ENCODE data around the gene PATJ. TPM values are rescaled to one million over a fixed set of nuclear protein-coding genes. Genes with fewer than 3 reads are reported as not detected.

Gene PATJ
- total RNA-seq, 1 experiment from 2014 or later, result 47.3 TPM

- H3K27ac Mint-ChIP-seq, result peak overlapping the region; percentile 44 to 68 (median 50); a peak in 4 of 7 replicates
- no CpG with 5 or more reads among the region's 4 CpGs for WGBS (ENCODE audit: extremely low coverage, insufficient read length, low lambda C conversion rate)
Measured at GRCh38 chr1:61842036-61842435, 99.8 kb downstream of the PATJ start.

More at GRCh38 chr1:61842036-61842435, 99.8 kb downstream of the PATJ start:
- Histone ChIP-seq H2BK15ac (ENCODE audit: low read depth, low read length) (no peak overlapping the region), H4K8ac (replicated peaks; ENCODE audit: insufficient read length, low read depth, low read length) (no peak overlapping the region), H3K18ac (ENCODE audit: insufficient read length, low read depth, low read length) (no peak overlapping the region), H3K23ac (ENCODE audit: insufficient read length, low read depth, low read length) (no peak overlapping the region), H3K4ac (ENCODE audit: low read depth, low read length) (no peak overlapping the region), H3K9me3 (ENCODE audit: control insufficient read depth, low read depth, low read length) (no peaks in the 10 kb centered on the region), H4K5ac (ENCODE audit: insufficient read length, low read depth, low read length) (no peak overlapping the region), H2BK20ac (ENCODE audit: low read depth, low read length, poor library complexity, severe bottlenecking) (no peak overlapping the region), H3K56ac (ENCODE audit: insufficient read length, low read depth, low read length) (no peak overlapping the region), H3K27ac (ENCODE audit: insufficient read length, low read depth, low read length) (no peak overlapping the region), H3K27me3 (ENCODE audit: insufficient read depth, low read length) (no peaks in the 10 kb centered on the region), H3K4me2 (ENCODE audit: insufficient read depth, insufficient read length, low read length) (no peak overlapping the region), H4K91ac (ENCODE audit: insufficient read length, low read depth, low read length) (no peak overlapping the region), H4K20me1 (ENCODE audit: control insufficient read depth, insufficient read depth, insufficient read length) (no peaks in the 10 kb centered on the region), H2BK5ac (ENCODE audit: insufficient read length, low read length) (no peak overlapping the region), H2AFZ (ENCODE audit: low read length) (no peak overlapping the region), H2AK5ac (ENCODE audit: insufficient read length, low read length) (no peak overlapping the region), H3K79me2 (ENCODE audit: insufficient read depth, low read length) (no peaks in the 10 kb centered on the region), H3K79me1 (ENCODE audit: insufficient read depth, low read depth, low read length, poor library complexity, severe bottlenecking) (no peaks in the 10 kb centered on the region), H3K9ac (ENCODE audit: extremely low read depth, insufficient read length, low read length) (no peak overlapping the region), H3K4me1 (ENCODE audit: insufficient read depth, low read length) (0 out of 2 replicates have a peak, but pooled peaks cover 1% of the 10 kb centered on the region), H2BK12ac (ENCODE audit: insufficient read length, low read depth, low read length) (no peak overlapping the region), H2BK120ac (ENCODE audit: low read depth, low read length, poor library complexity, severe bottlenecking) (no peak overlapping the region), H3K14ac (ENCODE audit: insufficient read depth, low read length) (no peak overlapping the region), H3T11ph (ENCODE audit: low read length) (no peak overlapping the region), H3K23me2 (ENCODE audit: insufficient read length, low read depth, low read length, poor library complexity, severe bottlenecking) (no peaks in the 10 kb centered on the region)
- no peak for TF ChIP-seq CTCF (conservative IDR thresholded peaks at IDR 0.05)
- no peaks in the 10 kb centered on the region for H3K27me3 Mint-ChIP-seq (ENCODE audit: low read depth)
- no peak overlapping the region for H3K4me3 Mint-ChIP-seq
- peaks cover 14 to 15% of the 10 kb centered on the region in 2 experiments for H3K4me1 Mint-ChIP-seq
- H3K9me3 Mint-ChIP-seq, result peaks cover 4% of the 10 kb centered on the region in 2 experiments; a peak in 4 of 5 replicates
- H3K36me3 Mint-ChIP-seq (ENCODE audit: insufficient read depth in 1 of 3, low read depth in 3 of 3), result peaks cover 4 to 11% (median 6%) of the 10 kb centered on the region in 3 experiments
- no peak for DNase-seq

Measured in H9 (cell line).